Tibial nerve (tissue), 4 donors: ENCODE results near the gene SNX13.

Experiments
- EP300 ChIP-seq, 2 donors: sonication (generic); formaldehyde crosslinking; IDR thresholded peaks; one replicate each; pipeline ENCODE4 v1.6.1; 2017; ENCODE audit warnings: antibody characterized with exemption in 2 of 2, mild to moderate bottlenecking in 1 of 2
- POLR2A ChIP-seq, 2 donors: fragments of 450-650 bp; IDR thresholded peaks; one replicate each; pipeline ENCODE4 v1.6.1; 2017; ENCODE audit warnings: antibody characterized with exemption in 2 of 2, mild to moderate bottlenecking in 2 of 2, moderate library complexity in 2 of 2
- TF ChIP-seq, protein P1 (sequence below), 5 experiments: fragments of 200-600 bp in 3 of 5; fragments of 450-650 bp in 2 of 5; sonication (generic) in 3 of 5; IDR thresholded peaks; one replicate each; pipeline ENCODE4 v1.5.1; 2016 to 2019; ENCODE audit warnings: antibody characterized with exemption in 5 of 5, mild to moderate bottlenecking in 3 of 5, moderate library complexity in 2 of 5

DNA sequence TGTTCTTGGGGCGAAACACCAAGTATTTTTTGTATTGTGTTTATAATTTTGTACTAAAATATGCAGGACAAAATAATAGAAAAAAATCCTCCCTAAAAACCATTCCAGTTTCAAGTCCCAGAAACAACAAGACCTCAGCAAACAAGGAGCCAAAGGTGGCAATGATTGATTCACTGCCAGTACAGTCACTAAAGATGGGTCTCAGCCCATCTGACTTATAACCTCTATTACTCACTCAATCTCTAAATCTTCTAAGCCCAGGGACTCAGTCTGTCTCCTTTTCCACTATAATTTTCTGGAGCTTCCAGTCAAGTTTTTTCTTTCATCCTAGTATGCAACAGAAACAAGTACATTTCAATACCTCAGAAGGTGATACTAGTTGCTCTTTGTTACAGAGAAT lies 33.3 kb downstream of the SNX13 start:
- TF ChIP-seq, protein P1, sequence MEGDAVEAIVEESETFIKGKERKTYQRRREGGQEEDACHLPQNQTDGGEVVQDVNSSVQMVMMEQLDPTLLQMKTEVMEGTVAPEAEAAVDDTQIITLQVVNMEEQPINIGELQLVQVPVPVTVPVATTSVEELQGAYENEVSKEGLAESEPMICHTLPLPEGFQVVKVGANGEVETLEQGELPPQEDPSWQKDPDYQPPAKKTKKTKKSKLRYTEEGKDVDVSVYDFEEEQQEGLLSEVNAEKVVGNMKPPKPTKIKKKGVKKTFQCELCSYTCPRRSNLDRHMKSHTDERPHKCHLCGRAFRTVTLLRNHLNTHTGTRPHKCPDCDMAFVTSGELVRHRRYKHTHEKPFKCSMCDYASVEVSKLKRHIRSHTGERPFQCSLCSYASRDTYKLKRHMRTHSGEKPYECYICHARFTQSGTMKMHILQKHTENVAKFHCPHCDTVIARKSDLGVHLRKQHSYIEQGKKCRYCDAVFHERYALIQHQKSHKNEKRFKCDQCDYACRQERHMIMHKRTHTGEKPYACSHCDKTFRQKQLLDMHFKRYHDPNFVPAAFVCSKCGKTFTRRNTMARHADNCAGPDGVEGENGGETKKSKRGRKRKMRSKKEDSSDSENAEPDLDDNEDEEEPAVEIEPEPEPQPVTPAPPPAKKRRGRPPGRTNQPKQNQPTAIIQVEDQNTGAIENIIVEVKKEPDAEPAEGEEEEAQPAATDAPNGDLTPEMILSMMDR (IDR thresholded peaks at IDR 0.05) = no peak
- TF ChIP-seq POLR2A (IDR thresholded peaks at IDR 0.05) (no peak), EP300 (IDR thresholded peaks at IDR 0.05) (no peak)
